Uterus (tissue), 4 donors: Measurements from ENCODE around the gene NRXN3. TPM values are rescaled to one million over a fixed set of nuclear protein-coding genes. Genes with fewer than 3 reads are reported as not detected.

Experiments used
- DNase-seq, 2 donors: peaks; one replicate each; pipeline ENCODE4 v3.0.0-alpha.2; 2019 to 2020
- H3K27ac ChIP-seq, 2 donors: fragments of 200-600 bp; sonication (generic); 1 replicate in 1 of 2; 2 replicates in 1 of 2; pipeline ENCODE4 v1.5.1; 2016 to 2018
- H3K27me3 ChIP-seq, 2 donors: fragments of 200-600 bp; sonication (generic); one replicate each; pipeline ENCODE4 v1.5.1; 2018 to 2019; ENCODE audit warnings: control low read depth in 1 of 2
- H3K36me3 ChIP-seq, 2 donors: fragments of 200-600 bp; sonication (generic); one replicate each; pipeline ENCODE4 v1.5.1; 2019; ENCODE audit warnings: control low read depth in 1 of 2
- H3K4me1 ChIP-seq, 2 donors: fragments of 200-600 bp; sonication (generic); one replicate each; pipeline ENCODE4 v1.5.1; 2018 to 2019; ENCODE audit warnings: control low read depth in 1 of 2
- H3K4me3 ChIP-seq, 2 donors: fragments of 200-600 bp; sonication (generic); 1 replicate in 1 of 2; 2 replicates in 1 of 2; pipeline ENCODE4 v1.5.1; 2018 to 2019; ENCODE audit warnings: mild to moderate bottlenecking in 1 of 2
- H3K9me3 ChIP-seq, 2 donors: fragments of 200-600 bp; sonication (generic); one replicate each; pipeline ENCODE4 v1.5.1; 2019; ENCODE audit warnings: control low read depth in 1 of 2
- CTCF ChIP-seq, 4 experiments: fragments of 200-600 bp in 2 of 4; fragments of 450-650 bp in 2 of 4; sonication (generic) in 2 of 4; IDR thresholded peaks; one replicate each; pipeline ENCODE4 v1.5.1; 2016 to 2019; ENCODE audit warnings: antibody characterized with exemption in 4 of 4, mild to moderate bottlenecking in 2 of 4, moderate library complexity in 1 of 4
- POLR2A ChIP-seq, 2 donors: fragments of 450-650 bp; IDR thresholded peaks; one replicate each; pipeline ENCODE4 v1.6.1; 2016; ENCODE audit warnings: antibody characterized with exemption in 2 of 2, mild to moderate bottlenecking in 1 of 2, moderate library complexity in 1 of 2
- intact Hi-C: fragments of 100-400 bp; cut with DNase I; formaldehyde crosslinking; loops from one replicate; pipeline ENCODE4 v1.15.1; 2023; ENCODE audit warnings: low total_unique reads
- total RNA-seq, 4 donors: library from RNA; depleted of rRNA in 3 of 4; stranded (reverse); fragments of >200 nt in 3 of 4; gene quantifications; one replicate each; pipeline versions ENCODE4 v1.1.0 to v1.2.4, GENCODE V29; 2014 to 2023
- donor health status: DM: yes; HTN: yes; CAD: no.

Gene NRXN3
- total RNA-seq, 4 donors from 2014 or later: 2.9 to 17.0 (median 4.4) TPM

- intact Hi-C loops: no loop called here
- no peak for DNase-seq
- Histone ChIP-seq H3K4me3 (no peak overlapping the region), H3K27me3 (no peaks in the 10 kb centered on the region), H3K27ac (no peak overlapping the region), H3K9me3 (no peaks in the 10 kb centered on the region), H3K36me3 (no peaks in the 10 kb centered on the region), H3K4me1 (no peaks in the 10 kb centered on the region)
- no peak for TF ChIP-seq CTCF (IDR thresholded peaks at IDR 0.05)
- no peak for TF ChIP-seq POLR2A (IDR thresholded peaks at IDR 0.05)
Measured at GRCh38 chr14:79295385-79295784, 1125.2 kb downstream of the NRXN3 start.

- H3K9me3 ChIP-seq: no peaks in the 10 kb centered on the region
- H3K4me1 ChIP-seq: no peaks in the 10 kb centered on the region
- intact Hi-C loops: no loop called here
- TF ChIP-seq CTCF (IDR thresholded peaks at IDR 0.05) (no peak), POLR2A (IDR thresholded peaks at IDR 0.05) (no peak)
- H3K36me3 ChIP-seq: no peaks in the 10 kb centered on the region
- no peaks in the 10 kb centered on the region for H3K27me3 ChIP-seq
- DNase-seq: no peak
- no peak overlapping the region for H3K4me3 ChIP-seq
- no peak overlapping the region for H3K27ac ChIP-seq
Measured at GRCh38 chr14:79298373-79298772, 1128.2 kb downstream of the NRXN3 start.

GRCh38 chr14:79299162-79299561, 1129.0 kb downstream of the NRXN3 start:
- Histone ChIP-seq H3K27me3 (no peaks in the 10 kb centered on the region), H3K36me3 (no peaks in the 10 kb centered on the region), H3K4me1 (no peaks in the 10 kb centered on the region), H3K27ac (no peak overlapping the region), H3K4me3 (no peak overlapping the region), H3K9me3 (no peaks in the 10 kb centered on the region)
- DNase-seq: no peak
- intact Hi-C loops: no loop called here
- TF ChIP-seq POLR2A (IDR thresholded peaks at IDR 0.05) (no peak), CTCF (IDR thresholded peaks at IDR 0.05) (no peak)

GRCh38 chr14:79304279-79304678, 1134.1 kb downstream of the NRXN3 start:
- Histone ChIP-seq H3K27me3 (no peaks in the 10 kb centered on the region), H3K4me3 (no peak overlapping the region), H3K27ac (no peak overlapping the region), H3K4me1 (no peaks in the 10 kb centered on the region), H3K9me3 (no peaks in the 10 kb centered on the region), H3K36me3 (no peaks in the 10 kb centered on the region)
- no peak for DNase-seq
- no peak for TF ChIP-seq POLR2A (IDR thresholded peaks at IDR 0.05)
- no peak for TF ChIP-seq CTCF (IDR thresholded peaks at IDR 0.05)
- intact Hi-C loops: no loop called here

GRCh38 chr14:79306546-79306945, 1136.4 kb downstream of the NRXN3 start:
- Histone ChIP-seq H3K9me3 (no peaks in the 10 kb centered on the region), H3K27ac (no peak overlapping the region), H3K36me3 (no peaks in the 10 kb centered on the region), H3K27me3 (no peaks in the 10 kb centered on the region), H3K4me3 (no peak overlapping the region), H3K4me1 (no peaks in the 10 kb centered on the region)
- TF ChIP-seq POLR2A (IDR thresholded peaks at IDR 0.05) (no peak), CTCF (IDR thresholded peaks at IDR 0.05) (no peak)
- intact Hi-C loops: no loop called here
- no peak for DNase-seq
